ENCODE measurements around the gene ZNF407.

Gene ZNF407

DNA sequence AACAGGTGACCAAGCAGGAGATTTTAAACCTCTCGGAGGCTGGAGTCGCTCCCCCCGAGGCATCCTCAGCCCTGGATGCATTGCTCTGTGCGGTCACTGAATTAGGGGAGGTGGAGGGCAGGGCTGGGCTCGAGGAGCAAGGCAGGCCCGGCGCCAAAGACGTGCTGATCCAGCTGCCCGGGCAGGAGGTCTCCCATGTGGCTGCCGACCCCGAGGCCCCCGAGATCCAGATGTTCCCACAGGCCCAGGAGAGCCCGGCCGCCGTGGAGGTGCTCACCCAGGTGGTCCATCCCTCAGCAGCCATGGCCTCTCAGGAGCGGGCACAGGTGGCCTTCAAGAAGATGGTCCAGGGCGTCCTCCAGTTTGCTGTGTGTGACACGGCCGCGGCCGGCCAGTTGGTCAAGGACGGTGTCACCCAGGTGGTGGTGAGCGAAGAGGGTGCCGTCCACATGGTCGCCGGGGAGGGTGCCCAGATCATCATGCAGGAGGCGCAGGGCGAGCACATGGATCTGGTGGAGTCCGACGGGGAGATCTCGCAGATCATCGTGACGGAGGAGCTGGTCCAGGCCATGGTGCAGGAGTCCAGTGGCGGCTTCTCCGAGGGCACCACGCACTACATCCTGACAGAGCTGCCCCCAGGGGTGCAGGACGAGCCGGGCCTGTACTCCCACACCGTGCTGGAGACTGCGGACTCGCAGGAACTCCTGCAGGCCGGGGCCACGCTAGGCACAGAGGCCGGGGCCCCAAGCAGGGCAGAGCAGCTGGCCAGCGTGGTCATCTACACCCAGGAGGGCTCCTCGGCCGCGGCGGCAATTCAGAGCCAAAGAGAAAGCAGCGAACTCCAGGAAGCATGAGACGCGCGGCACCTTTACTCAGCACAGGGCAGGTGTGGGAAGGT lies 466.2 kb downstream of the ZNF407 start:
- TF ChIP-seq ZBTB21 (tag by site-specific recombination; IDR thresholded peaks at IDR 0.05) (no peak), ZNF223 (tag by site-specific recombination; IDR thresholded peaks at IDR 0.05) (no peak), SP2 (tag by site-specific recombination; IDR thresholded peaks at IDR 0.05) (no peak)
- no peaks in the 10 kb centered on the region for H3K9me3 ChIP-seq (ENCODE audit: control insufficient read depth, insufficient read depth, low read depth, low read length)
- H3K4me1 ChIP-seq (ENCODE audit: control insufficient read depth, insufficient read depth, low read length): no peaks in the 10 kb centered on the region
- POLR2A ChIA-PET: no interaction called here
- no peaks in the 10 kb centered on the region for H3K36me3 ChIP-seq (ENCODE audit: control insufficient read depth in 2 of 2, insufficient read depth in 1 of 2, low read length in 2 of 2)
- H3K27ac ChIP-seq (ENCODE audit: extremely low read depth, low read depth, low read length): no peak overlapping the region
- CTCF ChIA-PET: no interaction called here
- no peak overlapping the region for H3K4me3 ChIP-seq (ENCODE audit: low read depth, low read length)

DNA sequence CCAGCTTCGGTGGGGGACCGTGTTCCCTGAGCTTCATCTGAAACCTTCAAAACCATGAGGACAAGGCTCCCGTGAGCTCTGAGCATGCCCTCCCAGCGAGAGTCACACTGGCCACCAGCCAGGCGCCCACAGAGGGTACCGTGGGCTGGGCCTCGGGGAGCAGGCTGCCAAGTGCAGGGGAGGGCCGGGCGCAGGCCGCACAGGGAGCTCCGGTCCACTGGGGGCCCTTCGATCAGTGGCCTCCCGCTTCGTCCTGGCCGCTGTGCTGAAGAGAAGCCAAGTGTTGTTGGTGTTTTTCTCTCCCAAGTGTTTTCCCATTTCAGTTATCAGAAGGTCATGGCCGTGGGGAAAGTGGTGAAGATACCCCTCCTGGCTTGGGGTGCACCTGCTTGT lies 466.8 kb downstream of the ZNF407 start:
- Histone ChIP-seq H3K4me3 (ENCODE audit: low read depth, low read length) (no peak overlapping the region), H3K4me1 (ENCODE audit: control insufficient read depth, insufficient read depth, low read length) (no peaks in the 10 kb centered on the region), H3K9me3 (ENCODE audit: control insufficient read depth, insufficient read depth, low read depth, low read length) (no peaks in the 10 kb centered on the region), H3K27ac (ENCODE audit: extremely low read depth, low read depth, low read length) (no peak overlapping the region), H3K36me3 (ENCODE audit: control insufficient read depth in 2 of 2, insufficient read depth in 1 of 2, low read length in 2 of 2) (no peaks in the 10 kb centered on the region)
- TF ChIP-seq KLF8 (tag by site-specific recombination; IDR thresholded peaks at IDR 0.05) (no peak), GLIS1 (tag by site-specific recombination; IDR thresholded peaks at IDR 0.05) (peak; percentile 22; the same call in 1 of the 2 replicates)
- ChIA-PET POLR2A (no interaction called here), CTCF (no interaction called here)

DNA sequence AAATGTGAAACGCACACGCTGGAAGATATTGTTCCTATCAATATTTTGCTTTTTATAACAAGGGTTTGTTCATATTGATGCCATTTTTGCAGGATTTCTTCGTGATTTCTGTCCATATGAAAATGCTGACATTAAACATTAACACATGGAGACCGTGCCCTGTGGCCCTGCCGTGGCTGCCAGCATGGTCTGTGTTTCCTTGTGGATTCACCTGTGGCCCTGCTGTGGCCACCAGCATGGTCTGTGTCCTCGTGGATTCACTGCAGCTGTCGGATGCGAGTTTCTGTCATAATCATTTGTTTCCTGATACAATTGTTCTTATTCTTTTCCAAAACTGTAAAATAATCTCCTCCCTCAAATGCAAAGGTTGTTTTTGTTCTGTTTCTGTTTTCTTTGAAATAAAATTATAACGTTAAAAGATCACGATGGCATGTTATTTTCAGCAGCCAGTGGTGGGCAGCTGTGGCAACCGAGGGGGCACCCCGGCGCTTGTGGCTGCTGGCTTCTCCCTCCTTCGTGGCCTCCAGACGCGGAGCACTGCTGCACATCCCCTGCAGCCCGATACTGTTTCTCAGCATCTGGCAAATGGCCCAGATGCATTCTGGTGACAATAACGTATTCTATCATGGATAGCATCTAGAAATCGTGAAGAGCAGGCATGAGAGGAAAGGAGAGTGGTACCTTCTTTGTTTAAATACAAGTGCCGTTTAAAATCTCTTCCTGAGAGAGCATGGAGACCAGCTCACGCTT lies 467.8 kb downstream of the ZNF407 start:
- ChIA-PET POLR2A (no interaction called here), CTCF (no interaction called here)
- Histone ChIP-seq H3K27ac (ENCODE audit: extremely low read depth, low read depth, low read length) (no peak overlapping the region), H3K4me1 (ENCODE audit: control insufficient read depth, insufficient read depth, low read length) (no peaks in the 10 kb centered on the region; the same call in 1 of the 2 replicates), H3K36me3 (ENCODE audit: control insufficient read depth in 2 of 2, insufficient read depth in 1 of 2, low read length in 2 of 2) (no peaks in the 10 kb centered on the region), H3K4me3 (ENCODE audit: low read depth, low read length) (no peak overlapping the region), H3K9me3 (ENCODE audit: control insufficient read depth, insufficient read depth, low read depth, low read length) (no peaks in the 10 kb centered on the region)
- no peak for TF ChIP-seq ZNF600 (tag by site-specific recombination; IDR thresholded peaks at IDR 0.05)
- TF ChIP-seq ZNF211 (tag by site-specific recombination; IDR thresholded peaks at IDR 0.05; ENCODE audit: low read depth): no peak
- TF ChIP-seq EGR2 (tag by site-specific recombination; IDR thresholded peaks at IDR 0.05; ENCODE audit: low read depth): no peak
- no peak for TF ChIP-seq ZNF677 (tag by site-specific recombination; IDR thresholded peaks at IDR 0.05)
- TF ChIP-seq, protein P1, sequence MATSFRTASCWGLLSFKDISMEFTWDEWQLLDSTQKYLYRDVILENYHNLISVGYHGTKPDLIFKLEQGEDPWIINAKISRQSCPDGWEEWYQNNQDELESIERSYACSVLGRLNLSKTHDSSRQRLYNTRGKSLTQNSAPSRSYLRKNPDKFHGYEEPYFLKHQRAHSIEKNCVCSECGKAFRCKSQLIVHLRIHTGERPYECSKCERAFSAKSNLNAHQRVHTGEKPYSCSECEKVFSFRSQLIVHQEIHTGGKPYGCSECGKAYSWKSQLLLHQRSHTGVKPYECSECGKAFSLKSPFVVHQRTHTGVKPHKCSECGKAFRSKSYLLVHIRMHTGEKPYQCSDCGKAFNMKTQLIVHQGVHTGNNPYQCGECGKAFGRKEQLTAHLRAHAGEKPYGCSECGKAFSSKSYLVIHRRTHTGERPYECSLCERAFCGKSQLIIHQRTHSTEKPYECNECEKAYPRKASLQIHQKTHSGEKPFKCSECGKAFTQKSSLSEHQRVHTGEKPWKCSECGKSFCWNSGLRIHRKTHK (tag by site-specific recombination; IDR thresholded peaks at IDR 0.05): no peak
- no peak for TF ChIP-seq ZNF549 (tag by site-specific recombination; IDR thresholded peaks at IDR 0.05)
- no peak for TF ChIP-seq SETDB1 (IDR thresholded peaks at IDR 0.05; ENCODE audit: insufficient read length, low read length)
- TF ChIP-seq, protein P2, sequence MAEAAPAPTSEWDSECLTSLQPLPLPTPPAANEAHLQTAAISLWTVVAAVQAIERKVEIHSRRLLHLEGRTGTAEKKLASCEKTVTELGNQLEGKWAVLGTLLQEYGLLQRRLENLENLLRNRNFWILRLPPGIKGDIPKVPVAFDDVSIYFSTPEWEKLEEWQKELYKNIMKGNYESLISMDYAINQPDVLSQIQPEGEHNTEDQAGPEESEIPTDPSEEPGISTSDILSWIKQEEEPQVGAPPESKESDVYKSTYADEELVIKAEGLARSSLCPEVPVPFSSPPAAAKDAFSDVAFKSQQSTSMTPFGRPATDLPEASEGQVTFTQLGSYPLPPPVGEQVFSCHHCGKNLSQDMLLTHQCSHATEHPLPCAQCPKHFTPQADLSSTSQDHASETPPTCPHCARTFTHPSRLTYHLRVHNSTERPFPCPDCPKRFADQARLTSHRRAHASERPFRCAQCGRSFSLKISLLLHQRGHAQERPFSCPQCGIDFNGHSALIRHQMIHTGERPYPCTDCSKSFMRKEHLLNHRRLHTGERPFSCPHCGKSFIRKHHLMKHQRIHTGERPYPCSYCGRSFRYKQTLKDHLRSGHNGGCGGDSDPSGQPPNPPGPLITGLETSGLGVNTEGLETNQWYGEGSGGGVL (tag by site-specific recombination; IDR thresholded peaks at IDR 0.05): no peak
- TF ChIP-seq, protein P3, sequence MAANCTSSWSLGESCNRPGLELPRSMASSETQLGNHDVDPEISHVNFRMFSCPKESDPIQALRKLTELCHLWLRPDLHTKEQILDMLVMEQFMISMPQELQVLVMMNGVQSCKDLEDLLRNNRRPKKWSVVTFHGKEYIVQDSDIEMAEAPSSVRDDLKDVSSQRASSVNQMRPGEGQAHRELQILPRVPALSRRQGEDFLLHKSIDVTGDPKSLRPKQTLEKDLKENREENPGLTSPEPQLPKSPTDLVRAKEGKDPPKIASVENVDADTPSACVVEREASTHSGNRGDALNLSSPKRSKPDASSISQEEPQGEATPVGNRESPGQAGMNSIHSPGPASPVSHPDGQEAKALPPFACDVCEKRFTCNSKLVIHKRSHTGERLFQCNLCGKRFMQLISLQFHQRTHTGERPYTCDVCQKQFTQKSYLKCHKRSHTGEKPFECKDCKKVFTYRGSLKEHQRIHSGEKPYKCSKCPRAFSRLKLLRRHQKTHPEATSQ (tag by site-specific recombination; IDR thresholded peaks at IDR 0.05): no peak
- TF ChIP-seq ZNF174 (tag by site-specific recombination; IDR thresholded peaks at IDR 0.05): no peak
- no peak for TF ChIP-seq ZBTB17 (tag by site-specific recombination; IDR thresholded peaks at IDR 0.05)
- TF ChIP-seq, protein P4, sequence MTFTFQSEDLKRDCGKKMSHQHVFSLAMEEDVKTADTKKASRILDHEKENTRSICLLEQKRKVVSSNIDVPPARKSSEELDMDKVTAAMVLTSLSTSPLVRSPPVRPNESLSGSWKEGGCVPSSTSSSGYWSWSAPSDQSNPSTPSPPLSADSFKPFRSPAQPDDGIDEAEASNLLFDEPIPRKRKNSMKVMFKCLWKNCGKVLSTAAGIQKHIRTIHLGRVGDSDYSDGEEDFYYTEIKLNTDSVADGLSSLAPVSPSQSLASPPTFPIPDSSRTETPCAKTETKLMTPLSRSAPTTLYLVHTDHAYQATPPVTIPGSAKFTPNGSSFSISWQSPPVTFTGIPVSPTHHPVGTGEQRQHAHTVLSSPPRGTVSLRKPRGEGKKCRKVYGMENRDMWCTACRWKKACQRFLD (tag by site-specific recombination; IDR thresholded peaks at IDR 0.05): no peak
- TF ChIP-seq, protein P5, sequence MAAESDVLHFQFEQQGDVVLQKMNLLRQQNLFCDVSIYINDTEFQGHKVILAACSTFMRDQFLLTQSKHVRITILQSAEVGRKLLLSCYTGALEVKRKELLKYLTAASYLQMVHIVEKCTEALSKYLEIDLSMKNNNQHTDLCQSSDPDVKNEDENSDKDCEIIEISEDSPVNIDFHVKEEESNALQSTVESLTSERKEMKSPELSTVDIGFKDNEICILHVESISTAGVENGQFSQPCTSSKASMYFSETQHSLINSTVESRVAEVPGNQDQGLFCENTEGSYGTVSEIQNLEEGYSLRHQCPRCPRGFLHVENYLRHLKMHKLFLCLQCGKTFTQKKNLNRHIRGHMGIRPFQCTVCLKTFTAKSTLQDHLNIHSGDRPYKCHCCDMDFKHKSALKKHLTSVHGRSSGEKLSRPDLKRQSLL (tag by site-specific recombination; IDR thresholded peaks at IDR 0.05): no peak
- no peak for TF ChIP-seq ZNF610 (tag by site-specific recombination; IDR thresholded peaks at IDR 0.05; ENCODE audit: borderline replicate concordance)
- no peak for TF ChIP-seq ZNF544 (tag by site-specific recombination; IDR thresholded peaks at IDR 0.05)

Data from HEK293 (cell line).